Measurements from ENCODE around the gene GADL1.

Gene GADL1

GRCh38 chr3:30813734-30814133 is 80.7 kb downstream of the GADL1 start:
- no peak for DNase-seq (ENCODE audit: low spot score)
- FAIRE-seq: no peak

- DNase-seq (ENCODE audit: low spot score) (no peak), FAIRE-seq (no peak)
Observed at GRCh38 chr3:30811151-30811795, 83.2 kb downstream of the GADL1 start.

- FAIRE-seq: no peak
- DNase-seq (ENCODE audit: low spot score): no peak
Observed at GRCh38 chr3:30810625-30811024, 83.8 kb downstream of the GADL1 start.

GRCh38 chr3:30805695-30806094 is 88.8 kb downstream of the GADL1 start:
- FAIRE-seq: no peak

GRCh38 chr3:30804984-30805383 is 89.5 kb downstream of the GADL1 start:
- no peak for FAIRE-seq
- DNase-seq (ENCODE audit: low spot score): no peak

More at GRCh38 chr3:30805695-30806094, 88.8 kb downstream of the GADL1 start:
- no peak for DNase-seq (ENCODE audit: low spot score)

GRCh38 chr3:30795176-30795575 is 99.3 kb downstream of the GADL1 start:
- FAIRE-seq: no peak
- DNase-seq (ENCODE audit: low spot score): no peak

- DNase-seq (ENCODE audit: low spot score): no peak
- FAIRE-seq: no peak
Observed at GRCh38 chr3:30793740-30794139, 100.7 kb downstream of the GADL1 start.

GRCh38 chr3:30790150-30790549 is 104.3 kb downstream of the GADL1 start:
- FAIRE-seq (no peak), DNase-seq (ENCODE audit: low spot score) (no peak)

GRCh38 chr3:30786365-30786764 is 108.1 kb downstream of the GADL1 start:
- FAIRE-seq: no peak
- DNase-seq (ENCODE audit: low spot score): no peak

GRCh38 chr3:30779686-30780287 is 114.7 kb downstream of the GADL1 start:
- DNase-seq (ENCODE audit: low spot score) (no peak), FAIRE-seq (no peak)

- FAIRE-seq (no peak), DNase-seq (ENCODE audit: low spot score) (no peak)
Observed at GRCh38 chr3:30778933-30779332, 115.5 kb downstream of the GADL1 start.

- FAIRE-seq (no peak), DNase-seq (ENCODE audit: low spot score) (no peak)
Observed at GRCh38 chr3:30777426-30778113, 116.9 kb downstream of the GADL1 start.

- peak; percentile 42 for FAIRE-seq
- no peak for DNase-seq (ENCODE audit: low spot score)
Observed at GRCh38 chr3:30776186-30776815, 118.2 kb downstream of the GADL1 start.

- peak; percentile 91 for DNase-seq (ENCODE audit: low spot score)
- FAIRE-seq: peak; percentile 94
Observed at GRCh38 chr3:30775040-30775439, 119.4 kb downstream of the GADL1 start.

- DNase-seq (ENCODE audit: low spot score): no peak
- no peak for FAIRE-seq
Observed at GRCh38 chr3:30774062-30774461, 120.4 kb downstream of the GADL1 start.

GRCh38 chr3:30770387-30770786 is 124.1 kb downstream of the GADL1 start:
- FAIRE-seq: peak; percentile 92
- peak; percentile 88 for DNase-seq (ENCODE audit: low spot score)

- DNase-seq (ENCODE audit: low spot score) (peak; percentile 22), FAIRE-seq (peak; percentile 36)
Observed at GRCh38 chr3:30768703-30769550, 125.5 kb downstream of the GADL1 start.

- FAIRE-seq: no peak
- DNase-seq (ENCODE audit: low spot score): no peak
Observed at GRCh38 chr3:30768046-30768445, 126.4 kb downstream of the GADL1 start.

- DNase-seq (ENCODE audit: low spot score): no peak
- FAIRE-seq: no peak
Observed at GRCh38 chr3:30766522-30766921, 127.9 kb downstream of the GADL1 start.

GRCh38 chr3:30764891-30765290 is 129.6 kb downstream of the GADL1 start:
- no peak for FAIRE-seq
- no peak for DNase-seq (ENCODE audit: low spot score)

GRCh38 chr3:30764281-30764680 is 130.2 kb downstream of the GADL1 start:
- DNase-seq (ENCODE audit: low spot score): no peak
- no peak for FAIRE-seq
